IPS-18a (cell line): ENCODE measurements around the gene ARHGAP23.
"Not testable (repeated sequence)": the region's sequence is repeated elsewhere in the genome, so short reads cannot be mapped to it uniquely, and the experiment has no call there.

ENCODE experiments used
- H3K27ac ChIP-seq: one replicate; pipeline ENCODE4 v1.5.1; 2013; ENCODE audit warnings: low read length
- H3K27me3 ChIP-seq: one replicate; pipeline ENCODE4 v1.6.1; 2013; ENCODE audit warnings: mild to moderate bottlenecking, low read length; ENCODE audit not compliant: control insufficient read depth, insufficient read depth
- H3K36me3 ChIP-seq: one replicate; pipeline ENCODE4 v1.6.1; 2013; ENCODE audit warnings: low read depth, low read length; ENCODE audit not compliant: control insufficient read depth
- H3K4me1 ChIP-seq: one replicate; pipeline ENCODE4 v1.6.1; 2013; ENCODE audit warnings: low read depth, low read length; ENCODE audit not compliant: control insufficient read depth
- H3K4me3 ChIP-seq: one replicate; pipeline ENCODE4 v1.5.1; 2013; ENCODE audit warnings: low read length
- H3K9ac ChIP-seq: one replicate; pipeline ENCODE4 v1.6.1; 2013; ENCODE audit warnings: mild to moderate bottlenecking, low read length, moderate library complexity
- H3K9me3 ChIP-seq: one replicate; pipeline ENCODE4 v1.6.1; 2013; ENCODE audit warnings: low read depth, low read length; ENCODE audit not compliant: control insufficient read depth

ARHGAP23 gene

GRCh38 chr17:38465391-38466345, 37.4 kb downstream of the ARHGAP23 start:
- Histone ChIP-seq H3K27me3 (no peaks in the 10 kb centered on the region), H3K36me3 (peaks cover 45% of the 10 kb centered on the region), H3K4me1 (no peaks in the 10 kb centered on the region), H3K27ac (no peak overlapping the region), H3K9me3 (no peaks in the 10 kb centered on the region), H3K4me3 (no peak overlapping the region), H3K9ac (no peak overlapping the region)

DNA sequence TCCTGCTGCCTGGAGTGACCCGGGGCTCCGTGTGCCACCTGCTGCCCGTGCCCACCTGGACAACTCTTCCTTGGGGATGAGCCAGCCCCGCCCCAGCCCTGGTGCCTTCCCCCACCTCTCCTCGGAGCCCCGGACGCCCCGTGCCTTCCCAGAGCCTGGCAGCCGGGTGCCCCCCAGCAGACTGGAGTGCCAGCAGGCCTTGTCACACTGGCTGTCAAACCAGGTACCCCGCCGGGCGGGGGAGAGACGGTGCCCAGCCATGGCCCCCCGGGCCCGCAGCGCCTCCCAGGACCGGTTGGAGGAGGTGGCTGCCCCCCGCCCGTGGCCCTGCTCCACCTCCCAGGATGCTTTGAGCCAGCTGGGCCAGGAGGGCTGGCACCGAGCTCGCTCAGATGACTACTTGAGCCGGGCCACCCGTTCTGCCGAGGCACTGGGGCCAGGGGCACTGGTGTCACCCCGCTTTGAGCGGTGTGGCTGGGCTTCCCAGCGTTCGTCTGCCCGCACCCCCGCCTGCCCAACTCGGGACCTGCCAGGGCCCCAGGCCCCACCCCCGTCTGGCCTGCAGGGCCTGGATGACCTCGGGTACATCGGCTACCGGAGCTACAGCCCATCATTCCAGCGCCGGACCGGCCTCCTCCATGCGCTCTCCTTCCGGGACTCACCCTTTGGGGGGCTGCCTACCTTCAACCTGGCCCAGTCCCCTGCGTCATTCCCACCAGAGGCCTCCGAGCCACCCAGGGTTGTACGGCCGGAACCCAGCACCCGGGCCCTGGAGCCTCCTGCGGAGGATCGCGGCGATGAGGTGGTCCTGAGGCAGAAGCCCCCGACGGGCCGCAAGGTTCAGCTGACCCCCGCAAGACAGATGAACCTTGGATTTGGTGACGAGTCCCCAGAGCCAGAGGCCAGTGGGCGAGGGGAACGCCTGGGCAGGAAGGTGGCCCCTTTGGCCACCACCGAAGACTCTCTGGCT, 38.4 kb downstream of the ARHGAP23 start:
- no peak overlapping the region for H3K27ac ChIP-seq
- peaks cover 45% of the 10 kb centered on the region for H3K36me3 ChIP-seq
- H3K4me1 ChIP-seq: no peaks in the 10 kb centered on the region
- H3K27me3 ChIP-seq: no peaks in the 10 kb centered on the region
- no peaks in the 10 kb centered on the region for H3K9me3 ChIP-seq
- H3K4me3 ChIP-seq: no peak overlapping the region
- no peak overlapping the region for H3K9ac ChIP-seq

DNA sequence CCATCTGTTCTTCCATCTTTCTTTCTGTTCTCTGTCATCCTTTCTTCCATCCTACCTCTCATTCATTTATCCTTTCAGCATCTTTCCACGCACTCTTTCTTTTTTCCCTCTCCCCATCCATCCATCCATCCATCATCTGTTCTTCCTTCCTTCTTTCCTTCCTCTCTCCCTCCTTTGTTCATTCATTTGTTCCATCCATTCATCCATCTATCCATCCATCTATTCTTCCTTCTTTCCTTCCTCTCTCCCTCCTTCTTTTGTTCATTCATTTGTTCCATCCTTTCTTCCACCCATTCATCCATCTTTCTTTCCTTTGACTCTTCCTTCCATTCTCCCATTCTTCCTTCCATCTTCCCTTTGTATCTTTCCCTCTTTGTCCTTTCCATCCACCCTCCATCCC, 39.2 kb downstream of the ARHGAP23 start:
- H3K4me3 ChIP-seq: no peak overlapping the region
- no peaks in the 10 kb centered on the region for H3K27me3 ChIP-seq
- peaks cover 47% of the 10 kb centered on the region for H3K36me3 ChIP-seq
- no peaks in the 10 kb centered on the region for H3K9me3 ChIP-seq
- H3K27ac ChIP-seq: no peak overlapping the region
- no peak overlapping the region for H3K9ac ChIP-seq
- no peaks in the 10 kb centered on the region for H3K4me1 ChIP-seq

GRCh38 chr17:38469875-38470274, 41.6 kb downstream of the ARHGAP23 start:
- Histone ChIP-seq H3K36me3 (peaks cover 30% of the 10 kb centered on the region), H3K9ac (no peak overlapping the region)

GRCh38 chr17:38471253-38471652, 43.0 kb downstream of the ARHGAP23 start:
- H3K36me3 ChIP-seq: peaks cover 29% of the 10 kb centered on the region
- H3K9ac ChIP-seq, H3K27ac ChIP-seq, H3K4me1 ChIP-seq, H3K4me3 ChIP-seq, H3K9me3 ChIP-seq, H3K27me3 ChIP-seq: not testable (repeated sequence)

More at GRCh38 chr17:38469875-38470274, 41.6 kb downstream of the ARHGAP23 start:
- Histone ChIP-seq H3K4me3 (no peak overlapping the region), H3K27me3 (no peaks in the 10 kb centered on the region), H3K4me1 (no peaks in the 10 kb centered on the region), H3K27ac (no peak overlapping the region), H3K9me3 (no peaks in the 10 kb centered on the region)

GRCh38 chr17:38474666-38475065, 46.4 kb downstream of the ARHGAP23 start:
- H3K36me3 ChIP-seq: peaks cover 13% of the 10 kb centered on the region
- not testable (repeated sequence) for H3K27ac ChIP-seq, H3K9me3 ChIP-seq, H3K4me3 ChIP-seq, H3K4me1 ChIP-seq, H3K27me3 ChIP-seq, H3K9ac ChIP-seq

DNA sequence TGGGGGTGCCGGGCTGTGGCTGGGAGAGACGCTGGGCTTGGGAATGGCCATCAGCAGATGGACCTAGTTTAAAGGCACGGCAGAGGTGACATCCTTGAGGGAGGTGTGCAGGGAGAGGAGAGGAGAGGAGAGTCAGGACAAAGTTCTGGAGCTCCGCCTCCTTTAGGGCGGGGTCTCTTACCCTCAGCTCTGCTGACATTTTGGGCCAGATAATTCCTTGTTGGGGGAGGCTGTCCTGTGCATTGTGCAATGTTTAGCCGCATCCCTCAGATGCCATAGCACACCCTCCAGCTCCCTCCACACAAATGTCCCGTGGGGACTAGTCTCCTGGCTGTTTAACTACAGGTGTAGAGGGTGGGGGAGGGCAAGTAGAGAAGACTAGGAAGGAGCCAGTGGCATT, 48.3 kb downstream of the ARHGAP23 start:
- H3K9me3 ChIP-seq: no peaks in the 10 kb centered on the region
- no peaks in the 10 kb centered on the region for H3K4me1 ChIP-seq
- H3K9ac ChIP-seq: no peak overlapping the region
- no peaks in the 10 kb centered on the region for H3K27me3 ChIP-seq
- no peak overlapping the region for H3K4me3 ChIP-seq
- H3K36me3 ChIP-seq: peaks cover 8% of the 10 kb centered on the region
- H3K27ac ChIP-seq: no peak overlapping the region

DNA sequence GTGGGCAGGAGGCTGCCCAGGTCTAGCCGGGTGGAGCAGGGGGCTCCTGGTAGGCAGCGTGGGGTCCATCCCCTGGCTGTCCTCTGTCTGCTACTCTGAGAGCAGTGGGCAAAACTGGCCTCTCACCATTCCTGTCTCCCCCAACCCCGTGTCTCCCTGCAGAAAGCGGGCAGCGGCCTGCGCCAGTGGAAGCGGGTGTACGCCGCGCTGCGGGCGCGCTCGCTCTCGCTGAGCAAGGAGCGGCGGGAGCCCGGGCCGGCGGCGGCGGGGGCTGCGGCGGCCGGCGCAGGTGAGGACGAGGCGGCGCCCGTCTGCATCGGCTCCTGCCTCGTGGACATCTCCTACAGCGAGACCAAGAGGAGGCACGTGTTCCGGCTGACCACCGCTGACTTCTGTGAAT, 49.2 kb downstream of the ARHGAP23 start:
- H3K4me3 ChIP-seq, H3K9me3 ChIP-seq, H3K4me1 ChIP-seq, H3K9ac ChIP-seq, H3K27ac ChIP-seq, H3K36me3 ChIP-seq, H3K27me3 ChIP-seq: not testable (repeated sequence)

DNA sequence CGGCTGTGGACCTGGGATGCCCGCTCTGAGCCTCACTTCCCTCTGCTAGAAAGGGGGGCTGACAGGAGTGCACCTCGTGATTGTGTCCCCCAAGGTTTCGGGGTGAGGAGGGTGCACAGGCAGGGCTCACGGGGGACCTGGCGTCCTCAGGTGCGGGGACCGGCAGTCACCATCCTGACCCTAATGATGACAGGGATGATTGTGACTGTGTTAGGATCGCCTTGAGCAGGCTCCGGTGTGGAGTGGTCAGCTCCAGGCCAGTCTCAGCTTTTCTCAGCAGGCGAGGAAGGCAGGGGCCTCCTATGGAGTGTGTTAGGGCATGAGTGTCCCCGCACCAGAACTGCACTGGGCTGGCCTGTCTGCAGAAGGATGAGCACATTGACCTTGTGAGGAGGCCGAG, 49.7 kb downstream of the ARHGAP23 start:
- not testable (repeated sequence) for H3K27ac ChIP-seq, H3K9ac ChIP-seq, H3K27me3 ChIP-seq, H3K4me3 ChIP-seq, H3K4me1 ChIP-seq, H3K9me3 ChIP-seq, H3K36me3 ChIP-seq

- not testable (repeated sequence) for H3K27me3 ChIP-seq, H3K4me1 ChIP-seq, H3K9ac ChIP-seq, H3K27ac ChIP-seq, H3K9me3 ChIP-seq, H3K36me3 ChIP-seq, H3K4me3 ChIP-seq
Measured at GRCh38 chr17:38478667-38479066, 50.4 kb downstream of the ARHGAP23 start.

DNA sequence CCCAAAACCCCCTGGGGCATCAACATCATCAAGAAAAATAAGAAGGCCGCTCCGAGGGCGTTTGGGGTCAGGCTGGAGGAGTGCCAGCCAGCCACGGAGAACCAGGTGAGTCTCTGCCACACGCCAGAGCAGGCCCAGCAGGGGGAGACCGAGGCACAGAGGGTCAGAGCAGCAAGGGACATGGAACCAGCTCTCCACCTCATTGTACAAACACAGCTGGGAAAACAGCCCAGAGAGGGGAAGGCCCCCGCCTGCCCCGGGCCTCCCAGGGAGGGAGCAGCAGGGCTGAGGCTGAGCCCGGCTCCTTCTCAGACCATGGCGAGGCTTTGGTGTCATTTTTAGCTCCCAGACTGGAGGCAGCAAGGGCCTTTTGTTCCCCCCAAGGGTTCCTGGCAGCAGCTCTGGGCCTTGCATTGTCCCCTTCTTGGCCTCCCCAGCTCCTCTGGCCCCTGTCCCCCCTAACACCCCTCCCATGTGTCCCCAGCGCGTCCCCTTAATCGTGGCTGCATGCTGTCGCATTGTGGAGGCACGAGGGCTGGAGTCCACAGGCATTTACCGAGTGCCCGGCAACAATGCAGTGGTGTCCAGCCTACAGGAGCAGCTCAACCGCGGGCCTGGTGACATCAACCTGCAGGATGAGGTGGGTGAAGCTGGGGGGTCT, 53.9 kb downstream of the ARHGAP23 start:
- H3K36me3 ChIP-seq: peaks cover 13% of the 10 kb centered on the region
- not testable (repeated sequence) for H3K4me3 ChIP-seq, H3K9me3 ChIP-seq, H3K27ac ChIP-seq, H3K27me3 ChIP-seq, H3K4me1 ChIP-seq, H3K9ac ChIP-seq
